Omental fat pad (tissue), 4 donors: ENCODE results near the gene ENTHD1. TPM values are rescaled to one million over a fixed set of nuclear protein-coding genes. Genes with fewer than 3 reads are reported as not detected.

Experiments
- ATAC-seq: fragments of 150-250 bp; one replicate; pipeline ENCODE4 v1.9.1; 2016; ENCODE audit warnings: mild to moderate bottlenecking, moderate library complexity; ENCODE audit not compliant: low FRiP score
- DNase-seq: peaks from one replicate; pipeline ENCODE4 v3.0.0-alpha.2; 2019; ENCODE audit warnings: low spot score
- total RNA-seq, 4 donors: library from RNA; depleted of rRNA; stranded (reverse); fragments of >200 nt; gene quantifications; one replicate each; pipeline ENCODE4 v1.1.0, GENCODE V29; 2016
- TF ChIP-seq, protein P1 (sequence below), 3 donors: fragments of 450-650 bp; IDR thresholded peaks; one replicate each; pipeline ENCODE4 v1.5.1; 2016 to 2017; ENCODE audit warnings: antibody characterized with exemption in 3 of 3, mild to moderate bottlenecking in 3 of 3, moderate library complexity in 2 of 3

Gene ENTHD1
- total RNA-seq, 4 donors from 2014 or later: not detected

- TF ChIP-seq, protein P1, sequence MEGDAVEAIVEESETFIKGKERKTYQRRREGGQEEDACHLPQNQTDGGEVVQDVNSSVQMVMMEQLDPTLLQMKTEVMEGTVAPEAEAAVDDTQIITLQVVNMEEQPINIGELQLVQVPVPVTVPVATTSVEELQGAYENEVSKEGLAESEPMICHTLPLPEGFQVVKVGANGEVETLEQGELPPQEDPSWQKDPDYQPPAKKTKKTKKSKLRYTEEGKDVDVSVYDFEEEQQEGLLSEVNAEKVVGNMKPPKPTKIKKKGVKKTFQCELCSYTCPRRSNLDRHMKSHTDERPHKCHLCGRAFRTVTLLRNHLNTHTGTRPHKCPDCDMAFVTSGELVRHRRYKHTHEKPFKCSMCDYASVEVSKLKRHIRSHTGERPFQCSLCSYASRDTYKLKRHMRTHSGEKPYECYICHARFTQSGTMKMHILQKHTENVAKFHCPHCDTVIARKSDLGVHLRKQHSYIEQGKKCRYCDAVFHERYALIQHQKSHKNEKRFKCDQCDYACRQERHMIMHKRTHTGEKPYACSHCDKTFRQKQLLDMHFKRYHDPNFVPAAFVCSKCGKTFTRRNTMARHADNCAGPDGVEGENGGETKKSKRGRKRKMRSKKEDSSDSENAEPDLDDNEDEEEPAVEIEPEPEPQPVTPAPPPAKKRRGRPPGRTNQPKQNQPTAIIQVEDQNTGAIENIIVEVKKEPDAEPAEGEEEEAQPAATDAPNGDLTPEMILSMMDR (IDR thresholded peaks at IDR 0.05): no peak
- no peak for DNase-seq
- ATAC-seq: no peak
Measured at GRCh38 chr22:39705386-39705785, 188.2 kb downstream of the ENTHD1 start.

DNA sequence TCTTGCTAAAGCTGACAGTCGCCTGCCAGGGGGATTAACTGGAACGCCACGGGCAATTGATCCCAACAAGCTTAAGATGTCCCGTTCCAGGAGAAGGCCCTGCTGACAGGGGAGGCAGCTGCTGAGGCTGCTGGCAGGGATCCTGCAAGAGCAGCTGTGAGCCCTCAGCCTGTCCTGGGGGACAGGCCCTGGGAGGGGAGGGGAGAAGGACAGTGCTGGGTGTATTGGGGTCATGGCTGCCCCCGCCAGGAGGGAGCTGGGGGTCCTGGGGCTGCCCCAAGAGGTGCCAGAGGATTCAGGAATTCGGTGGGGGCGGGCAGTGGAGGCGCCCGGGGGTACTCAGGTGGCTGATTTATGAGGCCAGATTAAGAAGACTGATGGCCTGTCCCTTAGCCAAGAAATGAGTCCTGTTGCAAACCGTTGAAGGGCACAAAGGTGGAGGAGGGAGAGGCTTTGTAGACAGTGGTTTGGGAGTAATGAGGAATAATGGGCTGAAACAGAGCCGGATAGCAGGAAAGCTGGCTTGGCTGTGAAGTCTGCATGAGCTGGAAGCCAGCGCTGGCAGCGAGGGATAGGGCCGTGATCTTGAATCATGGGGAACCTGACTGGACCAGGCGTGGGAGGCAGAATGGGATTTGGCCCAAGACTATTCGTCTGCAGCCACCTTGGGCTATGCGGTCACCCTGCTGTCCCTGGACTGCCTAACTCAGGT lies 189.5 kb downstream of the ENTHD1 start:
- DNase-seq (no peak), ATAC-seq (peak; percentile 48)
- TF ChIP-seq, protein P1 (IDR thresholded peaks at IDR 0.05): no peak

GRCh38 chr22:39703091-39703490 lies 190.5 kb downstream of the ENTHD1 start:
- ATAC-seq (no peak), DNase-seq (no peak)
- TF ChIP-seq, protein P1 (IDR thresholded peaks at IDR 0.05): no peak

- ATAC-seq: no peak
- DNase-seq: no peak
- TF ChIP-seq, protein P1 (IDR thresholded peaks at IDR 0.05): no peak
Measured at GRCh38 chr22:39700565-39700964, 193.0 kb downstream of the ENTHD1 start.

GRCh38 chr22:39699631-39700360 lies 193.8 kb downstream of the ENTHD1 start:
- ATAC-seq: no peak
- TF ChIP-seq, protein P1 (IDR thresholded peaks at IDR 0.05): no peak
- no peak for DNase-seq

GRCh38 chr22:39697790-39698430 lies 195.7 kb downstream of the ENTHD1 start:
- ATAC-seq (no peak), DNase-seq (no peak)
- TF ChIP-seq, protein P1 (IDR thresholded peaks at IDR 0.05): no peak
